ENCODE data around the gene DYNLRB1.

DNA sequence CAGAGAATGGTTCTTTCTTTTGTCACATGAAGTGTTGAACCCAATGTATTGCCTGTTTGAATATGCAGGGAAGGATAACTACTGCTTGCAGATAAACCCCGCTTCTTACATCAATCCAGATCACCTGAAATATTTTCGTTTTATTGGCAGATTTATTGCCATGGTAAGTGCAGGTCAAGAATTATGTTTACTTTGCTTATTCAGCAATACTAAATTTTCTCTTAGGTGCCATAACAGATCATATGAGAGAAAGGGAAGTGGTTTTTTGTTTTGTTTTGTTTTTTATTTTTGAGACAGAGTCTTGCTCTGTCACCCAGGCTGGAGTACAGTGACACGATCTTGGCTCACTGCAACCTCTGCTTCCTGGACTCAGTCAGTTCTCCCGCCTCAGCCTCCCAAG, 36.6 kb upstream of the DYNLRB1 start:
- TF ChIP-seq CTCF (conservative IDR thresholded peaks at IDR 0.05; ENCODE audit: low read depth, low read length) (no peak), EZH2 (IDR thresholded peaks at IDR 0.05; ENCODE audit: borderline replicate concordance, low read depth, low read length, poor library complexity, severe bottlenecking) (no peak)

All from A673 (cell line).